ENCODE results near the gene TRAPPC2L.

TRAPPC2L gene

DNA sequence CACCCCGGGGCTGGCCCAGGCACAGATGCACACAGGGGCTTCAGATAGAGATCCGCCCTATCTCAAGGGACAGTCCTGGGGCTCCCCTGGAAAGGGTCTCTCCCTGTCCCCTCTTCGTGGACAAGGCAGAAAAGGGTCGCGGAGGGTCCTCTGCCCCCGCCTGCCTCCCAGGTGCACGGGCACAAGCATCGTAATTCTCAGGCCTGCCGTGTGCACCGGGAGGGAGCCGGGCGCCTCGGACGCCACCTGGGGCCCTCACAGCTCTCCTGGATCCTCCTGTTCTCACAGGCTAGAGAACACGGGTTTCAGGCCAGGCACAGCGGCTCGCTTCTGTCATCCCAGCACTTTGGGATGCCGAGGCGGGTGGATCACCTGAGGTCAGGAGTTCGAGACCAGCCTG, 21.4 kb downstream of the TRAPPC2L start:
- no peak for DNase-seq (ENCODE audit: low read depth)
- TF ChIP-seq, protein P1, sequence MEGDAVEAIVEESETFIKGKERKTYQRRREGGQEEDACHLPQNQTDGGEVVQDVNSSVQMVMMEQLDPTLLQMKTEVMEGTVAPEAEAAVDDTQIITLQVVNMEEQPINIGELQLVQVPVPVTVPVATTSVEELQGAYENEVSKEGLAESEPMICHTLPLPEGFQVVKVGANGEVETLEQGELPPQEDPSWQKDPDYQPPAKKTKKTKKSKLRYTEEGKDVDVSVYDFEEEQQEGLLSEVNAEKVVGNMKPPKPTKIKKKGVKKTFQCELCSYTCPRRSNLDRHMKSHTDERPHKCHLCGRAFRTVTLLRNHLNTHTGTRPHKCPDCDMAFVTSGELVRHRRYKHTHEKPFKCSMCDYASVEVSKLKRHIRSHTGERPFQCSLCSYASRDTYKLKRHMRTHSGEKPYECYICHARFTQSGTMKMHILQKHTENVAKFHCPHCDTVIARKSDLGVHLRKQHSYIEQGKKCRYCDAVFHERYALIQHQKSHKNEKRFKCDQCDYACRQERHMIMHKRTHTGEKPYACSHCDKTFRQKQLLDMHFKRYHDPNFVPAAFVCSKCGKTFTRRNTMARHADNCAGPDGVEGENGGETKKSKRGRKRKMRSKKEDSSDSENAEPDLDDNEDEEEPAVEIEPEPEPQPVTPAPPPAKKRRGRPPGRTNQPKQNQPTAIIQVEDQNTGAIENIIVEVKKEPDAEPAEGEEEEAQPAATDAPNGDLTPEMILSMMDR (conservative IDR thresholded peaks at IDR 0.05; ENCODE audit: low read depth, low read length) = no peak
- H3K4me3 ChIP-seq (ENCODE audit: low read length) = no peak overlapping the region

DNA sequence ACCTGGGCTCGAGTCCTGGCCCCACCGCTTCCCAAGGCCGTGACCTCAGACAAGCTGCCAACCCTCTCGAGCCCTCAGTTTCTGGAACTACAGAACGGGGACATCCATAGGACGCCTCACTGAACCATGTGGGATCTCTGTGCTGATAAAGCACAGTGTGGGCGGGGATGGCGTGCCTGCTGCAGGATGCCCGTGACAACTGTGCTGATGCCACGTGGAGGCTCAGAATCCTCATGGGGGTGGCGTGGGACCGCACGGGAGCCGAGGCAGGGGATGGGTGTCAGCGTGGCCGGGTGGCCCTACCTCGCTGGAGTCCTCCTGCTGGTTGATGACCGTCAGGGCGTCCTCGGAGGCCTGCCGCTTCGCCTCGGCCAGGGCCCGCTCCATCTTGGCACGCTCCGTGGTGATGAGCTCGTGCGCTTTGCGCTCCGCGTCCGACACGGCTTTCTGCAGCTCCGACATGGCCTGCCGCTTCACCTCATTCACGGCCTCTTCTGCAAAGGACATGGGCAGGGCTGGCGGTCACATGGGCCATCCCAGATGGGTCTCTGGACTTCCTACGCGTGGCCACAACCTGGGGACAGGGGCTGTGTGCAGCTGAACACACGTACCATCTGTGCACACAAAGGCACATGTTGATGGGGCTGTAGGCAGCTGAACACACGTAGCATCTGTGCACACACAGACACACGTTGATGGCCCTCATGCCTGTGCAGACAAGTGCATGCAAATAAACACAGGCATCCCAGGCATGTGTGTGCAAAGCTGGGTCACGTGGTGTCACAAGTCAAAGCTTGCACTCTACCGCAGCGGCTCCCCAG, 22.2 kb downstream of the TRAPPC2L start:
- TF ChIP-seq, protein P1 (conservative IDR thresholded peaks at IDR 0.05; ENCODE audit: low read depth, low read length) = no peak
- DNase-seq (ENCODE audit: low read depth) = no peak
- H3K4me3 ChIP-seq (ENCODE audit: low read length) = no peak overlapping the region

DNA sequence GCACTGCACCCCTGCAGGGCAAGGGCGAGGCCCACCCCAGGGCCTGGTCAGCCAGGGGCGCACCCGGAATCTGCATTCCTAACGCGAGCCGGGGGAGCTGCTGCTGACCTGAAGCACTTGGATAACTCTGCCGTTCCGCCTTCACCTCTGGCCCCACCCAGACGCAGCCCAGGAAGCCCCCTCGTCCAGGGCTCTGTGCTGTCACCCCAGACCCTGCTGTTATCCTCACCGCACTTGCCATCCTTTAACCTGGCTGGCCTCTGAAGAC, 22.8 kb downstream of the TRAPPC2L start:
- no peak overlapping the region for H3K4me3 ChIP-seq (ENCODE audit: low read length)
- TF ChIP-seq, protein P1 (conservative IDR thresholded peaks at IDR 0.05; ENCODE audit: low read depth, low read length) = no peak
- DNase-seq (ENCODE audit: low read depth) = no peak

DNA sequence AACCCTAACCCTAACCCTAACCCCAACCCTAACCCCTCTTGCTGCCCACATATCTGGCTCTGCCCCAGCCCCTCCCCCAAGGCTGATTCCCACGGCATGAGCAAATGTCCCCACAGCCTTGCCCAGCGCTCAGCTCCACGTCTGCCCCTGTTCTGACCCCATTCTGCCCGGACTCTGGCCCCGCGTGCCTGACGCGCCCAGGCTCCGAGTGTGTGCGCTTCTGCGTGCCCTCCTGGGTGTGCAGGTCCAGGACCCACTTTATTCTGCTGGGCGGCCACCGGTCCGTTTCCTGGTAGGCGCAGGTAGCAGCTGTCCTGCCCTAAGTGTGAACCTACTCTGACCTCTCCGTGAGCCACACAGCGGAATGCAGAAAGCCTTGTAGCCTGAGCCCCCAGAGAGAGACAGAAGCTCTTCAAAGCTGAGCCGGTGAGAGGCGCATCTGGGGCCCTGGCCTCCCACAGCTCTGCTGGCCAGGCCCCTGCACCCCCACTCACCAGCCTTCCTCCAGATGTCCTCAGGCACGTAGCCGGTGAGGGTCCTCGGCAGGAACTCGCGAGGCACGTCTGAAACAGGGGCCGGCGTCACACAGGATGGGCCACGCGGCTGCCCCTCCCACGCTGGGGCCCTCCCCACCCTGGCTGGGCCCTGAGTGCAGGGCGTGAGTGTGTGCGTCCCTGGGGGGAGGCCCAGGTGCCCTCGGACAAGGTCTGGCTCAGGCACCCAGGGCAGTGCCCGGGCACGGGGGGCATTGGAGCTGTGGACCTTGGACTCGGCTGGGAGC, 23.5 kb downstream of the TRAPPC2L start:
- DNase-seq (ENCODE audit: low read depth) = no peak
- TF ChIP-seq, protein P1 (conservative IDR thresholded peaks at IDR 0.05; ENCODE audit: low read depth, low read length) = no peak
- H3K4me3 ChIP-seq (ENCODE audit: low read length) = no peak overlapping the region

DNA sequence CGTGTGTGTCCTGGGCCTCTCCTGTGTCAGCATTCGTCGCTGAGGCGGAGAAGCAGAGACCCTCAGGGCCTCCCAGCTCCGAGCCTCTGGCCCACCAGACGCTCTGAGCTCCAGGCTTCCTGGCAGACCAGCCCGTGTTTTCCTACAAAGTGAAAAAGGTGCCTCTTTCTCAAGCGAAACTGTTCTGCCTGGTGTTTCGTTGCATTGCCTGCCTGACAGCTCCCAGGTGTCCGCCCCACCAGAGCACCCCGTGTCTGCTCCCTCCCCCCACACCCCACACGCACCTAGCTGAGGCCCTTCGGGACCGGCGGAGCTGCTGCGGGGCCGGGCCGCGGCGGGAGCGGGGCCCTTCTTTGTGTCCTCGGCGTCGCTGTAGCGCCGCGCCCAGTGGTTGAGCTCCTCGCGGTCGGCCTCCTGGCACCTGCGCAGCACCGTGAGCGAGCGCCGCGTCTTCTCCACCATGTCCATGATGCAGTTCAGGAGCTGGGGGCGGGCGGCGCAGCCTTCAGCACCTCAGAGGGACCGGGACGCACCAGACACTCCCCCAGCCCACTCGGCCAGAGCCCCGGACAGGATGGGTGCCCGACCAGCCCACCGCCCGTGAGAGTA, 24.2 kb downstream of the TRAPPC2L start:
- H3K4me3 ChIP-seq (ENCODE audit: low read length) = no peak overlapping the region
- DNase-seq (ENCODE audit: low read depth) = no peak
- TF ChIP-seq, protein P1 (conservative IDR thresholded peaks at IDR 0.05; ENCODE audit: low read depth, low read length) = no peak

DNA sequence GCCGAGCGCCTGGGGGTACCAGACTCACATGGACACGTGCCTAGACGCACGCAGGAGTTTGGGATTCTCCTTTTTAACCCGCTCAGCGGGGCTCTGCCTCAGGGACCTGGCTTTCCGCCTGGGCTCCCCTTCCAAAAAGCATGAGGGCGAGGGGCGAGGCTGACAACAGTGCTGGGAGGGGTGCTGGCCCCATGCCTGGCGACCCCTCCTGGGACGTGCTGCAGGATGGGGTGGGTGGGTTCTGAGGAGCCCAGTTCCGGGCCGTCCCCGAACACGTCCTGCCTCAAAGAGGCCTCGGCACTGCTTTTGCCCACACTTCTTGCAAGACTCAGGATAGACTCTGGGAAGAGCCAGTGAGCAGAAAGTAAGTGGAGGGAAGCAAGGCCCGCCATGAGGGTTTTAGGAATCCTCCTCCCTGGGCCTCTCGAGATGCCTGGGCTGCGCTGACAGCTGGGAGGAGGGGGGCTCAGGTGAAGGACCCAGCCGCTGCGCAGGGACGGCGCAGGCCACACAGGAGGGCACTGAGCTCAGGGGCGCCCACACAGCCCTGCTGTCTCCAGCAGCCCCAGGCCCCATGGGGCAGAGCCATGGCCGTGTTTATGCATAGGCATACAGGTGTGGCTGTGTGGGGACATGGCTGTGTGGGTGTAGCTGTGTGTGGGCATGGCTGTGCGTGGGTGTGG, 24.9 kb downstream of the TRAPPC2L start:
- TF ChIP-seq, protein P1 (conservative IDR thresholded peaks at IDR 0.05; ENCODE audit: low read depth, low read length) = no peak
- no peak overlapping the region for H3K4me3 ChIP-seq (ENCODE audit: low read length)
- DNase-seq (ENCODE audit: low read depth) = no peak

Measured in retinal pigment epithelial cell (primary cell).